Ishikawa (cell line): ENCODE results near the gene PTRHD1.

ENCODE experiments used
- CEBPB ChIP-seq: IDR thresholded peaks from 2 replicates; pipeline ENCODE4 v1.6.1; 2012
- CREB1 ChIP-seq: IDR thresholded peaks from 2 replicates; pipeline ENCODE4 v1.6.1; 2012; ENCODE audit warnings: low read depth
- EGR1 ChIP-seq: IDR thresholded peaks from 2 replicates; pipeline ENCODE4 v1.6.1; 2012
- EP300 ChIP-seq: IDR thresholded peaks from 2 replicates; pipeline ENCODE4 v1.6.1; 2012; ENCODE audit warnings: borderline replicate concordance
- FOXM1 ChIP-seq: IDR thresholded peaks from 2 replicates; pipeline ENCODE4 v1.6.1; 2012; ENCODE audit warnings: low read depth, borderline replicate concordance
- MAX ChIP-seq: IDR thresholded peaks from 2 replicates; pipeline ENCODE4 v1.6.1; 2012
- NFIC ChIP-seq: IDR thresholded peaks from 2 replicates; pipeline ENCODE4 v1.6.1; 2012
- RAD21 ChIP-seq: IDR thresholded peaks from 2 replicates; pipeline ENCODE4 v1.6.1; 2012; ENCODE audit warnings: low read depth
- TAF1 ChIP-seq: IDR thresholded peaks from 2 replicates; pipeline ENCODE4 v1.6.1; 2012; ENCODE audit warnings: low read depth, mild to moderate bottlenecking
- TCF12 ChIP-seq: IDR thresholded peaks from 2 replicates; pipeline ENCODE4 v1.6.1; 2012; ENCODE audit warnings: low read depth
- TEAD4 ChIP-seq: IDR thresholded peaks from 2 replicates; pipeline ENCODE4 v1.6.1; 2012
- YY1 ChIP-seq: IDR thresholded peaks from 2 replicates; pipeline ENCODE4 v1.6.1; 2012; ENCODE audit warnings: low read depth
- ZBTB7A ChIP-seq: IDR thresholded peaks from 2 replicates; pipeline ENCODE4 v1.6.1; 2012; ENCODE audit warnings: low read depth
- TF ChIP-seq, protein P1 (sequence below): IDR thresholded peaks from 2 replicates; pipeline ENCODE4 v1.6.1; 2012; ENCODE audit warnings: low read depth, mild to moderate bottlenecking
- TF ChIP-seq, protein P2 (sequence below): IDR thresholded peaks from 2 replicates; pipeline ENCODE4 v1.6.1; 2012

Gene PTRHD1

DNA sequence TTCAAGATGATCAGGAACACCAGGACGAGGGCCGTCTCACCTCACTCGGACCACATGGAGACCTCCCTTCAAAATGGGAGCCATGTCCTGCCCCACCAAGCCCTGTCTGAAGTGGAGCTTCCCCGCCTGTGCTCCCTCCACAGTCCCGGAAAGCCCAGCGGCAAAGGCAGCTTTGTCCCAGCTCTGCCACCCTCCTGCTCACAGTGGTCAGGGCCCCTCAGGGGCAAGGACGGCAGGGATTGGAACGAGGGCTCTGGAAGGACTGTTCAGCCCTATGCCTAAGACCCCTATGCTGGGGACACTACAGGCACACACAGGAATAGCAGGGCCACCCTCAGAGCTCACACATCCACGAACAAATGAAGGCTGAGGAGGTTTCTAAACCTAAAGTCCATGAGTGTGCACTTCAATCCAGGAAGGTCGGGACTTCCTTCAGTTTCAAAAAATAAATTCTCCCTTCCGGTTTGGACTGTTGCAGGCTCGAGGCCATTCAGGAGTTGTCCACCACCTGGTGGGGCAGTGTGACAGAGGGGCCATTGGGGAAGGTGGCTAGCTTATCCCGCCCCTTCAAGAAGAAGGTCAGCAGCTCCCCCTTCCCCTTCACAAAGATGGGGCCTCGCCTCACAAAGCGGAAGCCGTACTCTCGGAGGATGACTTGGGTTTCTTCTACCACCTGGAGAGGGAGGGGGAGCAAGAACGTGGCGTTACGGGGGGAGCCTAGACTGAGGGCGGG is 26.4 kb upstream of the PTRHD1 start:
- no peak for TF ChIP-seq ZBTB7A

DNA sequence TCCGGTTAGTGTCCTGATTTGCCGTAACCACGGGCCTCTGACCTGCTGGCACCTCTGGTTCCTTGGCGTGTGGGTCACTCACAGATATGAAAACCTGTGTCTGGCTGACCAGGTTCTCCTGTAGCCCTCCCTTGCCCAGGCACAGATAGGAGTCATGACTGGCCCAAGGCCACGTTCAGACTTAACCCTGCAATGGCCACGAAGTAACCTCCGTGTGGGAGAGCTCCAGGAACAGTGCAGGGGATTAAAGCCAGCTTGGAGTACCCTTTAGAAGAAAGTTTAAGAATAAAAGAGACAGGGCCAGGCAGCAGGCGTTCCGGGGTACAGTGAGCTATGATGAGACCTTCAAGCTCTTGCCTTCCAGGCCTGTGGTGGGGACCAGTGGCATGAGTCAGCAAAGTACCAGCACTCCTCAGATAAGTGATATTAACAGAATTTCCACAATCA is 25.6 kb upstream of the PTRHD1 start:
- no peak for TF ChIP-seq MAX
- TF ChIP-seq TEAD4, result no peak
- TF ChIP-seq ZBTB7A, result no peak
- TF ChIP-seq TCF12, result no peak
- TF ChIP-seq FOXM1, result no peak
- TF ChIP-seq, protein P1, sequence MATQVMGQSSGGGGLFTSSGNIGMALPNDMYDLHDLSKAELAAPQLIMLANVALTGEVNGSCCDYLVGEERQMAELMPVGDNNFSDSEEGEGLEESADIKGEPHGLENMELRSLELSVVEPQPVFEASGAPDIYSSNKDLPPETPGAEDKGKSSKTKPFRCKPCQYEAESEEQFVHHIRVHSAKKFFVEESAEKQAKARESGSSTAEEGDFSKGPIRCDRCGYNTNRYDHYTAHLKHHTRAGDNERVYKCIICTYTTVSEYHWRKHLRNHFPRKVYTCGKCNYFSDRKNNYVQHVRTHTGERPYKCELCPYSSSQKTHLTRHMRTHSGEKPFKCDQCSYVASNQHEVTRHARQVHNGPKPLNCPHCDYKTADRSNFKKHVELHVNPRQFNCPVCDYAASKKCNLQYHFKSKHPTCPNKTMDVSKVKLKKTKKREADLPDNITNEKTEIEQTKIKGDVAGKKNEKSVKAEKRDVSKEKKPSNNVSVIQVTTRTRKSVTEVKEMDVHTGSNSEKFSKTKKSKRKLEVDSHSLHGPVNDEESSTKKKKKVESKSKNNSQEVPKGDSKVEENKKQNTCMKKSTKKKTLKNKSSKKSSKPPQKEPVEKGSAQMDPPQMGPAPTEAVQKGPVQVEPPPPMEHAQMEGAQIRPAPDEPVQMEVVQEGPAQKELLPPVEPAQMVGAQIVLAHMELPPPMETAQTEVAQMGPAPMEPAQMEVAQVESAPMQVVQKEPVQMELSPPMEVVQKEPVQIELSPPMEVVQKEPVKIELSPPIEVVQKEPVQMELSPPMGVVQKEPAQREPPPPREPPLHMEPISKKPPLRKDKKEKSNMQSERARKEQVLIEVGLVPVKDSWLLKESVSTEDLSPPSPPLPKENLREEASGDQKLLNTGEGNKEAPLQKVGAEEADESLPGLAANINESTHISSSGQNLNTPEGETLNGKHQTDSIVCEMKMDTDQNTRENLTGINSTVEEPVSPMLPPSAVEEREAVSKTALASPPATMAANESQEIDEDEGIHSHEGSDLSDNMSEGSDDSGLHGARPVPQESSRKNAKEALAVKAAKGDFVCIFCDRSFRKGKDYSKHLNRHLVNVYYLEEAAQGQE, result no peak
- TF ChIP-seq EP300, result no peak
- no peak for TF ChIP-seq CEBPB
- TF ChIP-seq TAF1, result no peak

DNA sequence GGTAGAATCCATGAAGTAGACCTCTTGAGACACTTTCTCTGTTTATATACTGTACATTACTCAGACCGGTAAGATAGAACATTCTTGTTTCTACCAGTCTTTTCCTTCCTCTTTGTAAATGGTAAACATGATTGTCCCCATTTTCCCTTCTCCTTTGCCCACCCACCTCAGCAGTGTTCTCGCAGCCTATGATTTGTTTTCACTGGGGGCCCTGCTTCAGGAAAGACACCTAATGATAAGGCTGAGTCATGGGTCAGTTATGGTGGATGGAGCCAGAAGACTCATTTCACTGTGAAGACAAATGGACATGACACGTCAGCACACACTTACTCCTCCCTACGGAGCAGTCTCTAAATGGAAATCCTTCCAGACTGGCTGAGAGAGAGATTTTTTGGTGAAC is 23.7 kb upstream of the PTRHD1 start:
- TF ChIP-seq CREB1, result no peak
- TF ChIP-seq CEBPB, result no peak
- no peak for TF ChIP-seq FOXM1
- TF ChIP-seq NFIC, result no peak
- no peak for TF ChIP-seq ZBTB7A
- TF ChIP-seq TCF12, result no peak
- TF ChIP-seq, protein P2, sequence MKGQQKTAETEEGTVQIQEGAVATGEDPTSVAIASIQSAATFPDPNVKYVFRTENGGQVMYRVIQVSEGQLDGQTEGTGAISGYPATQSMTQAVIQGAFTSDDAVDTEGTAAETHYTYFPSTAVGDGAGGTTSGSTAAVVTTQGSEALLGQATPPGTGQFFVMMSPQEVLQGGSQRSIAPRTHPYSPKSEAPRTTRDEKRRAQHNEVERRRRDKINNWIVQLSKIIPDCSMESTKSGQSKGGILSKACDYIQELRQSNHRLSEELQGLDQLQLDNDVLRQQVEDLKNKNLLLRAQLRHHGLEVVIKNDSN, result no peak
- TF ChIP-seq, protein P1, result no peak
- TF ChIP-seq RAD21, result no peak
- TF ChIP-seq TEAD4, result no peak
- no peak for TF ChIP-seq EGR1
- TF ChIP-seq YY1, result no peak
- TF ChIP-seq EP300, result no peak
- TF ChIP-seq TAF1, result no peak

DNA sequence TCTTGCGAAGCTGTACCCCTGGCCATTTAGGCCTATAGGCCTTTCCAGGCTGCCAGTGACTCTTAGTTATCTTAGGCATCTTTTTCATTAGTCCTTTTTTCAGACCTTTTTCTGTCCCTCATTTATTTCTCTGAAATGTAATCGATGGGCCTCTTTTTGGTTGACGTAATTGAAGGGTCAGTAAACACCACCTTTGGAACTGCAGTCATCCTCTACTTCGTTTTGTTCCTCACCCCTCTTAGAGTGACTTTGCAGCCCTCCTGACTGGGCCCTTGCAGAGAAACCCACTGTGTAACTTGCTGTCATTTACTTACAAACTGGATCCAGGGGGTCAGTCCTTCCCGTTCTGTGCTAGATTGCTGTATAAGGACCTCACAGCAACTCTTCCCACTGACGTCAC is 23.2 kb upstream of the PTRHD1 start:
- TF ChIP-seq YY1 (no peak), ZBTB7A (no peak), TAF1 (no peak)

DNA sequence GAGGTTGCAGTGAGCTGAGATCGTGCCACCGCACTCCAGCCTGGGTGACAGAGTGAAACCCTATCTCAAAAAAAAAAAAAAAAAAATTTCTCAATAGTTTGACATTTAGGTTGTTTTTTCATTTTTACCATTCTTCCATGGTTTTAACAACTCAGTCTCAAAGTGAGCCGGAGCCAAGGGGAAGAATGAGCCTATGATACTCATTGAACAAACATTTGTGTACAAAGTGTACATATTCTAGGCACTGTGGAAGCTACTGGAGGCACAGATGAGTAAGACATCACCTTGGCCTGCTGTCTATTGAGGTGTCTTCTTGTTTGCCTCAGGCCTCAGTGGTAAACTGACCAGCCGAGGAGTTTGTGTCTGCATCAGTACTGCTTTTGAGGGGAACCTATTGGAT is 22.0 kb upstream of the PTRHD1 start:
- TF ChIP-seq FOXM1, result no peak
- TF ChIP-seq TEAD4, result no peak
- TF ChIP-seq EP300, result no peak
- TF ChIP-seq CEBPB, result no peak
- no peak for TF ChIP-seq MAX
- TF ChIP-seq TAF1, result no peak
- TF ChIP-seq EGR1, result no peak
- TF ChIP-seq TCF12, result no peak
- no peak for TF ChIP-seq CREB1
- no peak for TF ChIP-seq NFIC
- TF ChIP-seq YY1, result no peak
- no peak for TF ChIP-seq ZBTB7A
- no peak for TF ChIP-seq RAD21

- TF ChIP-seq FOXM1 (no peak), MAX (no peak), TAF1 (no peak), YY1 (no peak), RAD21 (no peak), CEBPB (no peak), CREB1 (no peak), ZBTB7A (no peak), EP300 (no peak), EGR1 (no peak), TEAD4 (no peak), NFIC (no peak), TCF12 (no peak)
- TF ChIP-seq, protein P2, result no peak
- TF ChIP-seq, protein P1, result no peak
These were observed 21.3 kb upstream of the PTRHD1 start for GRCh38 chr2:24814516-24814915.
